Measurements from ENCODE around the gene ALK. TPM values are rescaled to one million over a fixed set of nuclear protein-coding genes. Genes with fewer than 3 reads are reported as not detected.

Gene ALK
- total and polyA plus RNA-seq, 2 experiments from 2014 or later = 0.35 TPM; not detected in 1

- Histone ChIP-seq H3K36me3 (ENCODE audit: insufficient read depth) (no peaks in the 10 kb centered on the region), H3K79me2 (replicated peaks; ENCODE audit: insufficient read depth) (no peaks in the 10 kb centered on the region), H3K4me3 (no peak overlapping the region), H3K9me2 (ENCODE audit: insufficient read depth) (no peaks in the 10 kb centered on the region), H3K4me1 (ENCODE audit: insufficient read depth) (no peaks in the 10 kb centered on the region), H3K4me2 (no peak overlapping the region), H3K27ac (ENCODE audit: low read depth) (no peak overlapping the region), H3K27me3 (ENCODE audit: insufficient read depth) (no peaks in the 10 kb centered on the region), H3F3A (replicated peaks; ENCODE audit: low read depth) (no peaks in the 10 kb centered on the region), H2AFZ (no peak overlapping the region), H4K20me1 (replicated peaks; ENCODE audit: insufficient read depth) (no peaks in the 10 kb centered on the region)
- no peak for ATAC-seq
- peaks cover 3% of the 10 kb centered on the region for H3K27me3 Mint-ChIP-seq (ENCODE audit: insufficient read depth, low read depth, poor library complexity)
- no peak overlapping the region for H3K27ac Mint-ChIP-seq
- no peaks in the 10 kb centered on the region for H3K36me3 Mint-ChIP-seq (ENCODE audit: low read depth)
- H3K9me3 Mint-ChIP-seq = no peaks in the 10 kb centered on the region; the same call in 2 of the 3 replicates
- TF ChIP-seq EZH2 (IDR thresholded peaks at IDR 0.05; ENCODE audit: low read depth, unreplicated experiment) = no peak
- TF ChIP-seq JUNB (IDR thresholded peaks at IDR 0.05; ENCODE audit: unreplicated experiment) = no peak
- TF ChIP-seq, protein P1, sequence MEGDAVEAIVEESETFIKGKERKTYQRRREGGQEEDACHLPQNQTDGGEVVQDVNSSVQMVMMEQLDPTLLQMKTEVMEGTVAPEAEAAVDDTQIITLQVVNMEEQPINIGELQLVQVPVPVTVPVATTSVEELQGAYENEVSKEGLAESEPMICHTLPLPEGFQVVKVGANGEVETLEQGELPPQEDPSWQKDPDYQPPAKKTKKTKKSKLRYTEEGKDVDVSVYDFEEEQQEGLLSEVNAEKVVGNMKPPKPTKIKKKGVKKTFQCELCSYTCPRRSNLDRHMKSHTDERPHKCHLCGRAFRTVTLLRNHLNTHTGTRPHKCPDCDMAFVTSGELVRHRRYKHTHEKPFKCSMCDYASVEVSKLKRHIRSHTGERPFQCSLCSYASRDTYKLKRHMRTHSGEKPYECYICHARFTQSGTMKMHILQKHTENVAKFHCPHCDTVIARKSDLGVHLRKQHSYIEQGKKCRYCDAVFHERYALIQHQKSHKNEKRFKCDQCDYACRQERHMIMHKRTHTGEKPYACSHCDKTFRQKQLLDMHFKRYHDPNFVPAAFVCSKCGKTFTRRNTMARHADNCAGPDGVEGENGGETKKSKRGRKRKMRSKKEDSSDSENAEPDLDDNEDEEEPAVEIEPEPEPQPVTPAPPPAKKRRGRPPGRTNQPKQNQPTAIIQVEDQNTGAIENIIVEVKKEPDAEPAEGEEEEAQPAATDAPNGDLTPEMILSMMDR (conservative IDR thresholded peaks at IDR 0.05; ENCODE audit: low read depth in 2 of 2) = no peak
- TF ChIP-seq, protein P2, sequence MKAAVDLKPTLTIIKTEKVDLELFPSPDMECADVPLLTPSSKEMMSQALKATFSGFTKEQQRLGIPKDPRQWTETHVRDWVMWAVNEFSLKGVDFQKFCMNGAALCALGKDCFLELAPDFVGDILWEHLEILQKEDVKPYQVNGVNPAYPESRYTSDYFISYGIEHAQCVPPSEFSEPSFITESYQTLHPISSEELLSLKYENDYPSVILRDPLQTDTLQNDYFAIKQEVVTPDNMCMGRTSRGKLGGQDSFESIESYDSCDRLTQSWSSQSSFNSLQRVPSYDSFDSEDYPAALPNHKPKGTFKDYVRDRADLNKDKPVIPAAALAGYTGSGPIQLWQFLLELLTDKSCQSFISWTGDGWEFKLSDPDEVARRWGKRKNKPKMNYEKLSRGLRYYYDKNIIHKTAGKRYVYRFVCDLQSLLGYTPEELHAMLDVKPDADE (IDR thresholded peaks at IDR 0.05) = no peak
- TF ChIP-seq NANOG (IDR thresholded peaks at IDR 0.05; ENCODE audit: borderline replicate concordance) = no peak
- TF ChIP-seq ZNF331 (CRISPR knock-in tag; IDR thresholded peaks at IDR 0.05; ENCODE audit: low read depth) = no peak
- TF ChIP-seq CREB1 (CRISPR knock-in tag; IDR thresholded peaks at IDR 0.05; ENCODE audit: low read depth) = no peak
- no peak for TF ChIP-seq REST (IDR thresholded peaks at IDR 0.05; ENCODE audit: unreplicated experiment)
- TF ChIP-seq ZNF462 (CRISPR knock-in tag; IDR thresholded peaks at IDR 0.05) = no peak
- no peak for TF ChIP-seq STAT1 (IDR thresholded peaks at IDR 0.05; ENCODE audit: unreplicated experiment)
- TF ChIP-seq POLR2AphosphoS5 (IDR thresholded peaks at IDR 0.05; ENCODE audit: low read depth) = no peak
- no peak for TF ChIP-seq EZH2phosphoT487 (IDR thresholded peaks at IDR 0.05; ENCODE audit: unreplicated experiment)
- no peak for TF ChIP-seq ZNF114 (CRISPR knock-in tag; IDR thresholded peaks at IDR 0.05)
- no peak overlapping the region for H3K4me3 Mint-ChIP-seq
- DNase-seq (ENCODE audit: low spot score) = no peak
- H3K4me1 Mint-ChIP-seq = no peaks in the 10 kb centered on the region
Measured at GRCh38 chr2:29235411-29235810, 686.0 kb downstream of the ALK start.
